Peyer's patch (tissue), 4 donors: Measurements from ENCODE around the gene NOS1.

Experiments used
- CTCF ChIP-seq, 6 experiments: fragments of 450-650 bp in 4 of 6; fragments of 200-600 bp in 2 of 6; sonication (generic) in 1 of 6; IDR thresholded peaks; one replicate each; pipeline ENCODE4 v1.5.1; 2017 to 2019; ENCODE audit warnings: antibody characterized with exemption in 6 of 6, mild to moderate bottlenecking in 3 of 6, moderate library complexity in 1 of 6
- POLR2A ChIP-seq, 2 donors: fragments of 450-650 bp; IDR thresholded peaks; one replicate each; pipeline ENCODE4 v1.5.1; 2017; ENCODE audit warnings: antibody characterized with exemption in 2 of 2, mild to moderate bottlenecking in 2 of 2, moderate library complexity in 2 of 2

DNA sequence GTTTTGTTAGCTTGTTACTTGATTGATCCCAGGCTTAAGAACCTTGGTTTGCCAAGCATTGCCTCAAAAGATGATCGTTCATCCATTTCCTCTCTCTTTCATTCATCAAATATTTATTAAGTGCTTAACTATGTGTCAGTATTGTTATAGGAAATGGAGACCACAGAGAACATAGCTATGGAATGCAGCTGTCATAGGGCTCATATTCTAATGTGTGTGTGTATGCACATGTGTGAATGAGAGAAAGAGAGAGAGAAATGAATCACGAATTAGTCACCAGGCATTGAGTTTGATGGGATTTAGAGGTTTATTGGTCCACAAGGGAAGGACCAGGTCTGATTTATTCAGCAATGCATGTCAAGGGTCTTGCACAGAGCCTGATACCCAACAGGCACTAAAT lies 100.2 kb downstream of the NOS1 start:
- no peak for TF ChIP-seq CTCF (IDR thresholded peaks at IDR 0.05)
- TF ChIP-seq POLR2A (IDR thresholded peaks at IDR 0.05) = no peak
